ENCODE measurements around the gene CSRP3.
A peak's percentile ranks its signal among the peaks of the same experiment; 100 is the strongest.
"Not testable (repeated sequence)": the region's sequence is repeated elsewhere in the genome, so short reads cannot be mapped to it uniquely, and the experiment has no call there.

Gene CSRP3

GRCh38 chr11:19185036-19185435 is 16.7 kb downstream of the CSRP3 start:
- DNase-seq = no peak

- DNase-seq = no peak
Observed at GRCh38 chr11:19183646-19184045, 18.1 kb downstream of the CSRP3 start.

- no peak for DNase-seq
Observed at GRCh38 chr11:19181531-19182261, 20.1 kb downstream of the CSRP3 start.

- DNase-seq = no peak
Observed at GRCh38 chr11:19176629-19177186, 25.1 kb downstream of the CSRP3 start.

GRCh38 chr11:19173964-19174638 is 27.7 kb downstream of the CSRP3 start:
- no peak for DNase-seq

GRCh38 chr11:19173004-19173689 is 28.6 kb downstream of the CSRP3 start:
- DNase-seq = no peak

GRCh38 chr11:19168090-19168489 is 33.7 kb downstream of the CSRP3 start:
- no peak for DNase-seq

GRCh38 chr11:19164881-19165280 is 36.9 kb downstream of the CSRP3 start:
- DNase-seq = no peak

GRCh38 chr11:19164230-19164855 is 37.4 kb downstream of the CSRP3 start:
- DNase-seq = peak; percentile 92

- DNase-seq = no peak
Observed at GRCh38 chr11:19163617-19164016, 38.2 kb downstream of the CSRP3 start.

- no peak for DNase-seq
Observed at GRCh38 chr11:19162951-19163505, 38.8 kb downstream of the CSRP3 start.

GRCh38 chr11:19161651-19162050 is 40.1 kb downstream of the CSRP3 start:
- DNase-seq = no peak

GRCh38 chr11:19160847-19161246 is 40.9 kb downstream of the CSRP3 start:
- no peak for DNase-seq

GRCh38 chr11:19156892-19157291 is 44.9 kb downstream of the CSRP3 start:
- no peak for DNase-seq

- DNase-seq = no peak
Observed at GRCh38 chr11:19145319-19145718, 56.5 kb downstream of the CSRP3 start.

GRCh38 chr11:19136884-19137283 is 64.9 kb downstream of the CSRP3 start:
- DNase-seq = not testable (repeated sequence)

- DNase-seq = no peak
Observed at GRCh38 chr11:19134004-19134403, 67.8 kb downstream of the CSRP3 start.
